Peyer's patch (tissue), 4 donors: ENCODE measurements around the gene NLRP14. TPM values are rescaled to one million over a fixed set of nuclear protein-coding genes. Genes with fewer than 3 reads are reported as not detected.

ENCODE experiments used
- DNase-seq, 3 donors: peaks; one replicate each; pipeline ENCODE4 v3.0.0-alpha.2; 2017 to 2019
- H3K27ac ChIP-seq, 4 donors: fragments of 200-600 bp; sonication (generic); one replicate each; pipeline ENCODE4 v1.5.1; 2016 to 2019
- H3K27me3 ChIP-seq, 2 donors: fragments of 200-600 bp; sonication (generic); one replicate each; pipeline ENCODE4 v1.5.1; 2019
- H3K36me3 ChIP-seq, 3 donors: fragments of 200-600 bp; sonication (generic); one replicate each; pipeline ENCODE4 v1.5.1; 2016 to 2019
- H3K4me1 ChIP-seq, 4 donors: fragments of 200-600 bp; sonication (generic); one replicate each; pipeline ENCODE4 v1.5.1; 2016 to 2019
- H3K4me3 ChIP-seq, 4 donors: fragments of 200-600 bp; sonication (generic); 1 replicate in 3 of 4; 2 replicates in 1 of 4; pipeline ENCODE4 v1.5.1; 2016 to 2019; ENCODE audit warnings: mild to moderate bottlenecking in 1 of 4
- H3K9me3 ChIP-seq, 4 donors: fragments of 200-600 bp; sonication (generic); one replicate each; pipeline ENCODE4 v1.5.1; 2016 to 2019; ENCODE audit warnings: mild to moderate bottlenecking in 1 of 4
- CTCF ChIP-seq, 6 experiments: fragments of 450-650 bp in 4 of 6; fragments of 200-600 bp in 2 of 6; sonication (generic) in 1 of 6; IDR thresholded peaks; one replicate each; pipeline ENCODE4 v1.5.1; 2017 to 2019; ENCODE audit warnings: antibody characterized with exemption in 6 of 6, mild to moderate bottlenecking in 3 of 6, moderate library complexity in 1 of 6
- POLR2A ChIP-seq, 2 donors: fragments of 450-650 bp; IDR thresholded peaks; one replicate each; pipeline ENCODE4 v1.5.1; 2017; ENCODE audit warnings: antibody characterized with exemption in 2 of 2, mild to moderate bottlenecking in 2 of 2, moderate library complexity in 2 of 2
- total RNA-seq, 4 donors: library from RNA; depleted of rRNA; stranded (reverse); fragments of >200 nt; gene quantifications; one replicate each; pipeline ENCODE4 v1.1.0, GENCODE V29; 2016

NLRP14 gene
- total RNA-seq, 4 donors from 2014 or later = 0.27 to 1.7 TPM; not detected in 2

DNA sequence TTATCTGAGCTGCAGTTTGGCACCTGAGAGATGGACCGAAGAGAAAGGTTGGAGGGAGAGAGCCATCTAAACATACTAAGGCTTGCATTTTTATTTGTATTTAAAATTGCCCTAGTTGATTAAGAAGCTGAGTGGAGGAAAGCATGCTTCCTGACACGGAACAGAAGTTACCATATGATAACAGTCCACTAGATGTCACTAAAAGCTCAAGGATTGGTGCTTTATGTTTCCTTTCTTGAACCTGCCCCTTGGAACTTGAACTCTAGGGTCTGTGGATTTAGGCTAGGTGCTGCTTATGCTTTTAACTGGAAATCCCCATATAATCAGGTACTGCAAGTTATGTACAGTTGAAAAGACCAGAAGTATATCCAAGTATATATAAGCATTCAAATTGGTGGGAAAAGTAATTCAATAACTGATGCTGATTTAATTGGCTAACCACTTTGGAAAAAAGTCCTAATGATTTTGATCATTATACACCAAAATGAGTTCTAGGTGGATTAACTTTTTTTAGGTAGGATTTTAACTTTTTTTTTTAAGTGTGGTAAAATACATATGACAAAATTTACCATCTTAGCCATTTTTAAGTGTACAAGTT, 78.1 kb downstream of the NLRP14 start:
- DNase-seq = no peak
- H3K27ac ChIP-seq = no peak overlapping the region
- TF ChIP-seq POLR2A (IDR thresholded peaks at IDR 0.05) = no peak
- peak in 5 of 6 experiments; percentile 9 to 76 (median 69) for TF ChIP-seq CTCF (IDR thresholded peaks at IDR 0.05)
- H3K4me1 ChIP-seq = no peaks in the 10 kb centered on the region
- no peaks in the 10 kb centered on the region for H3K9me3 ChIP-seq
- no peak overlapping the region for H3K4me3 ChIP-seq
- no peaks in the 10 kb centered on the region for H3K36me3 ChIP-seq
- H3K27me3 ChIP-seq = no peaks in the 10 kb centered on the region

DNA sequence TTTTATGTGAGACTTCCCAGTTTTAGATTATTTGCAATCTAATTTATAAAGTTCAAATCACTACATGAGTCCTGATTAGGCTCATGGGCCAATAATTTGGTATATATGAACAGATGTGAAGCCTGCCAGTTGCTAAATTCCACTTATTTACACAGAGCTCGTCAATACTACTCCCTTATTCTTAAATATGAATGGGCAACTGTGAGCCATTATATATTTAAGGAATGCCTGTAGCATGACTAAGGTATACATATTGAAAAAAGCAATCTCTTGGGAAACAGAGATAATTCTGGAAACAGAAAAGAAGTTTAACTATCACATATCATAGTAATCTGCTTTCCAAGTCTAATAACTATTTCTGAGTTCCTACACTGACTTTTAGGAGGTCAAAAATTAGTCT, 95.5 kb downstream of the NLRP14 start:
- DNase-seq = no peak
- H3K4me3 ChIP-seq = no peak overlapping the region
- TF ChIP-seq POLR2A (IDR thresholded peaks at IDR 0.05) (no peak), CTCF (IDR thresholded peaks at IDR 0.05) (no peak)
- no peaks in the 10 kb centered on the region for H3K9me3 ChIP-seq
- no peak overlapping the region for H3K27ac ChIP-seq
- H3K27me3 ChIP-seq = no peaks in the 10 kb centered on the region
- no peaks in the 10 kb centered on the region for H3K4me1 ChIP-seq
- no peaks in the 10 kb centered on the region for H3K36me3 ChIP-seq

DNA sequence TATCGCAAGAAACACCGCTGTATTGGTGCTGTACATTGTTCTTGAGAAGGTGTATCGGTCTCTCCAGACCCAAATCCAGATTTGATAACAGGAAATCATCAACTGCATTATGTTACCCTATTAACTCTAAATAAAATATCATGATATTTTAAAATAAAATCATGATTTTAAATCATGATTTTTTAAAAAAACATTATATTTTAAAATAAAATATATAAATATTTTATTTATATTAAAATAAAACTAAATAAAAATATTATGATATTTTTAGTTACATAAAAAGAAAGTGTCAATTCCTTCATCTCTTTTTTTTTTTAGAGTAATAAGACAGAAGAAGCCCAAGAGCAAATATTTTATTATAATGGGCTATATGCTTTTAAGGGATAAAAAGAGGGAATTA, 96.1 kb downstream of the NLRP14 start:
- Histone ChIP-seq H3K4me3 (no peak overlapping the region), H3K36me3 (no peaks in the 10 kb centered on the region), H3K27ac (no peak overlapping the region), H3K9me3 (no peaks in the 10 kb centered on the region), H3K4me1 (no peaks in the 10 kb centered on the region), H3K27me3 (no peaks in the 10 kb centered on the region)
- no peak for DNase-seq
- TF ChIP-seq POLR2A (IDR thresholded peaks at IDR 0.05) = no peak
- no peak for TF ChIP-seq CTCF (IDR thresholded peaks at IDR 0.05)

Other genes starting within 250 kb of the NLRP14 start
- 1 to 10 TPM in 1 of 4 donors, under 1 TPM in 2, not detected in 1; 0.18 to 1.2 (median 0.85) TPM for gene OR2AG2, start 248.5 kb upstream of the NLRP14 start, total RNA-seq
- not detected for gene OR2AG1, start 237.5 kb upstream of the NLRP14 start, total RNA-seq
- under 1 TPM in 2 of 4 donors, not detected in 2; 0.40 to 0.70 TPM for gene OR6A2, start 220.8 kb upstream of the NLRP14 start, total RNA-seq
- not detected for gene OR10A5, start 174.8 kb upstream of the NLRP14 start, total RNA-seq
- not detected for gene OR10A2, start 157.4 kb upstream of the NLRP14 start, total RNA-seq
- not detected for gene OR10A4, start 143.9 kb upstream of the NLRP14 start, total RNA-seq
- gene OR2D2, start 128.0 kb upstream of the NLRP14 start, total RNA-seq = 1 to 10 TPM in 1 of 4 donors, under 1 TPM in 1, not detected in 2; 0.80 to 2.0 TPM
- not detected for gene OR2D3, start 99.5 kb upstream of the NLRP14 start, total RNA-seq
- gene ZNF215, start 94.1 kb upstream of the NLRP14 start, total RNA-seq = 10 to 100 TPM in 2 of 4 donors, 1 to 10 TPM in 2; 5.1 to 19.8 (median 10.4) TPM
- 1 to 10 TPM in 3 of 4 donors, under 1 TPM in 1; 0.76 to 3.3 (median 1.7) TPM for gene ZNF214, start 133 bp upstream of the NLRP14 start, total RNA-seq
- not detected for gene RBMXL2, start 68.5 kb downstream of the NLRP14 start, total RNA-seq
- not detected for gene SYT9, start 231.4 kb downstream of the NLRP14 start, total RNA-seq